Fibroblast of lung (primary cell): ENCODE data around the gene GBF1. TPM values are rescaled to one million over a fixed set of nuclear protein-coding genes. Genes with fewer than 3 reads are reported as not detected.

Experiments used
- DNase-seq, 2 donors: peaks; one replicate each; pipeline versions ENCODE4 v3.0.0 to v3.0.0-alpha.2; 2010; ENCODE audit warnings: low read depth in 2 of 2
- H2AFZ ChIP-seq: 2 replicates; pipeline ENCODE4 v1.5.1; 2012; ENCODE audit warnings: low read length, control low read depth, inconsistent platforms
- H3K27ac ChIP-seq: 2 replicates; pipeline ENCODE4 v1.5.1; 2011; ENCODE audit warnings: low read length, control low read depth; ENCODE audit not compliant: insufficient read depth
- H3K27me3 ChIP-seq: 2 replicates; pipeline ENCODE4 v1.5.1; 2011; ENCODE audit warnings: mild to moderate bottlenecking, low read length; ENCODE audit not compliant: control insufficient read depth, insufficient read depth
- H3K36me3 ChIP-seq: 2 replicates; pipeline ENCODE4 v1.5.1; 2011; ENCODE audit warnings: low read length; ENCODE audit not compliant: control insufficient read depth, insufficient read depth
- H3K4me1 ChIP-seq: 2 replicates; pipeline ENCODE4 v1.5.1; 2011; ENCODE audit warnings: low read length; ENCODE audit not compliant: control insufficient read depth, insufficient read depth; ENCODE audit errors: extremely low read depth
- H3K4me2 ChIP-seq: 2 replicates; pipeline ENCODE4 v1.5.1; 2011; ENCODE audit warnings: low read length, control low read depth; ENCODE audit not compliant: insufficient read depth; ENCODE audit errors: extremely low read depth
- H3K4me3 ChIP-seq, 4 experiments: fragments of 200-600 bp in 1 of 4; sonication (generic) in 1 of 4; replicated peaks in 1 of 4; 2 replicates each; pipeline ENCODE4 v1.5.1; 2011 to 2016; ENCODE audit warnings: low read length in 4 of 4, low read depth in 3 of 4, mild to moderate bottlenecking in 3 of 4, control low read depth in 2 of 4, inconsistent platforms in 1 of 4, mixed read lengths in 1 of 4; ENCODE audit not compliant: insufficient read depth in 1 of 4; ENCODE audit errors: control extremely low read depth in 1 of 4
- H3K79me2 ChIP-seq: 2 replicates; pipeline ENCODE4 v1.5.1; 2012; ENCODE audit warnings: mild to moderate bottlenecking, low read length, inconsistent platforms; ENCODE audit not compliant: control insufficient read depth, insufficient read depth
- H3K9ac ChIP-seq: 2 replicates; pipeline ENCODE4 v1.5.1; 2011; ENCODE audit warnings: mild to moderate bottlenecking, low read length, control low read depth; ENCODE audit not compliant: insufficient read depth
- H3K9me3 ChIP-seq: 2 replicates; pipeline ENCODE4 v1.5.1; 2012; ENCODE audit warnings: low read depth, low read length; ENCODE audit not compliant: control insufficient read depth, insufficient read depth
- H4K20me1 ChIP-seq: 2 replicates; pipeline ENCODE4 v1.5.1; 2011; ENCODE audit warnings: low read length; ENCODE audit not compliant: control insufficient read depth, insufficient read depth; ENCODE audit errors: extremely low read depth
- EZH2 ChIP-seq: IDR thresholded peaks from 2 replicates; pipeline ENCODE4 v1.5.1; 2012; ENCODE audit warnings: low read length, control low read depth, mild to moderate bottlenecking; ENCODE audit errors: missing control alignments
- polyA plus RNA-seq, 2 donors: library from polyadenylated mRNA; depleted of rRNA in 1 of 2; stranded (reverse) in 1 of 2; unstranded in 1 of 2; fragments of >200 nt; gene quantifications; 2 replicates each; pipeline ENCODE4 v1.2.1, GENCODE V29; 2011 to 2012; ENCODE audit warnings: missing spikeins in 1 of 2
- total RNA-seq: library from RNA; depleted of rRNA; stranded (reverse); fragments of >200 nt; gene quantifications from 2 replicates; pipeline ENCODE4 v1.2.1, GENCODE V29; 2014
- TF ChIP-seq, protein P1 (sequence below), 2 donors: IDR thresholded peaks in 1 of 2; conservative IDR thresholded peaks in 1 of 2; 1 replicate in 1 of 2; 2 replicates in 1 of 2; pipeline ENCODE4 v1.5.1; 2011 to 2012; ENCODE audit warnings: low read length in 2 of 2, control low read depth in 1 of 2, inconsistent platforms in 1 of 2, low read depth in 1 of 2, mild to moderate bottlenecking in 1 of 2

The GBF1 gene
- total and polyA plus RNA-seq, 2 donors (not counting 1 experiment from before 2014, with no cell fraction given) = 24.1 to 24.6 TPM

DNA sequence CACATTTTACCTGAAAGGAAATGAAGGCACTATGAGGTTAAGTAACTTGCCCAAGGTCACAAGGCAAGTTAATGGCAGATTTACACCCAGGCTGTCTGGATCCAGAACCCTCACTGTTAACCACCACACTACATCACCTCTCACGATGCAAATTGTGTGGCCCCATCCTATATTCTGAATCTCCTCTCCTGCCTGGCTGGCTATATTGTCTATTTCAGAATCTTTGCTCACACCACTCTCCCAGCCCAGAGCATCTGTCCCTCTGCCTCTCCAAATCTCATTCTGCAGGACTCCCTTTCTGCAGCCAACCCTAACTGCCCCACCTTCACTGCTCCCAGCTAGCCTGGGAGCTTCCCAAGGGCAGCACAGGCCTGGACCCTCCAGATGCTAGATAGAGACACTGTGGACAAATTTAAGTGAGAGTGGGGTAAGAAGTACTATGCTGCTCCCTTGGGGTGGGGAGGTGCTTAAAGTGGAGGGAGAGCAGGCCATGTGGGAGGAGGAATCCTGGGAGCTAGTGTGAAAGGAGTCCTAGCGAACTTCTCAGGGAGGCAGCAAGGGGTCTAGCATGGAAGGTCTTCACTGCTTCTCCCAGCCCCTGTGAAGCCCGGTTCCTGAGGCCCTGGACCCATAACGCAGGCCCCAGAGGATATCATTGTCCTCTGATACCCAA lies 186.3 kb downstream of the GBF1 start:
- H3K27ac ChIP-seq = peak overlapping the region; percentile 71
- DNase-seq = peak; percentile 27 to 51
- H3K9me3 ChIP-seq = no peaks in the 10 kb centered on the region

More for the DNA sequence above, 186.3 kb downstream of the GBF1 start:
- Histone ChIP-seq H3K36me3 (no peaks in the 10 kb centered on the region), H3K9ac (peak overlapping the region; percentile 74), H2AFZ (peak overlapping the region; percentile 76), H3K4me1 (peaks cover 11% of the 10 kb centered on the region), H3K27me3 (no peaks in the 10 kb centered on the region), H3K4me3 (peak overlapping the region; percentile 59 to 86 (median 71)), H3K79me2 (peaks cover 7% of the 10 kb centered on the region), H3K4me2 (peak overlapping the region; percentile 98), H4K20me1 (no peaks in the 10 kb centered on the region)
- TF ChIP-seq EZH2 = no peak
- TF ChIP-seq, protein P1, sequence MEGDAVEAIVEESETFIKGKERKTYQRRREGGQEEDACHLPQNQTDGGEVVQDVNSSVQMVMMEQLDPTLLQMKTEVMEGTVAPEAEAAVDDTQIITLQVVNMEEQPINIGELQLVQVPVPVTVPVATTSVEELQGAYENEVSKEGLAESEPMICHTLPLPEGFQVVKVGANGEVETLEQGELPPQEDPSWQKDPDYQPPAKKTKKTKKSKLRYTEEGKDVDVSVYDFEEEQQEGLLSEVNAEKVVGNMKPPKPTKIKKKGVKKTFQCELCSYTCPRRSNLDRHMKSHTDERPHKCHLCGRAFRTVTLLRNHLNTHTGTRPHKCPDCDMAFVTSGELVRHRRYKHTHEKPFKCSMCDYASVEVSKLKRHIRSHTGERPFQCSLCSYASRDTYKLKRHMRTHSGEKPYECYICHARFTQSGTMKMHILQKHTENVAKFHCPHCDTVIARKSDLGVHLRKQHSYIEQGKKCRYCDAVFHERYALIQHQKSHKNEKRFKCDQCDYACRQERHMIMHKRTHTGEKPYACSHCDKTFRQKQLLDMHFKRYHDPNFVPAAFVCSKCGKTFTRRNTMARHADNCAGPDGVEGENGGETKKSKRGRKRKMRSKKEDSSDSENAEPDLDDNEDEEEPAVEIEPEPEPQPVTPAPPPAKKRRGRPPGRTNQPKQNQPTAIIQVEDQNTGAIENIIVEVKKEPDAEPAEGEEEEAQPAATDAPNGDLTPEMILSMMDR (conservative IDR thresholded peaks at IDR 0.05 in 1 of 2, IDR thresholded peaks at IDR 0.05 in 1 of 2; ENCODE audit: low read depth in 1 of 2, low read length in 2 of 2) = no peak

Other genes starting within 250 kb of the GBF1 start
- gene ARMH3, start 189.4 kb upstream of the GBF1 start, total RNA-seq = 8.5 and 14.5 TPM in 2 replicates
- gene ARMH3, start 189.4 kb upstream of the GBF1 start, polyA plus RNA-seq = 16.4 and 20.5 TPM in 2 replicates
- 28.5 and 30.1 TPM in 2 replicates for gene HPS6, start 180.2 kb upstream of the GBF1 start, total RNA-seq
- gene HPS6, start 180.2 kb upstream of the GBF1 start, polyA plus RNA-seq = 8.0 and 9.4 TPM in 2 replicates
- 39.5 and 45.1 TPM in 2 replicates for gene LDB1, start 125.2 kb upstream of the GBF1 start, total RNA-seq
- 41.6 and 50.6 TPM in 2 replicates for gene LDB1, start 125.2 kb upstream of the GBF1 start, polyA plus RNA-seq
- gene PPRC1, start 112.5 kb upstream of the GBF1 start, total RNA-seq = 9.9 and 10.0 TPM in 2 replicates
- gene PPRC1, start 112.5 kb upstream of the GBF1 start, polyA plus RNA-seq = 13.5 and 21.0 TPM in 2 replicates
- gene NOLC1, start 93.1 kb upstream of the GBF1 start, total RNA-seq = 16.5 and 23.4 TPM in 2 replicates
- gene NOLC1, start 93.1 kb upstream of the GBF1 start, polyA plus RNA-seq = 64.7 and 105 TPM in 2 replicates
- 0.26 and 0.66 TPM in 2 replicates for gene ELOVL3, start 19.2 kb upstream of the GBF1 start, total RNA-seq
- gene ELOVL3, start 19.2 kb upstream of the GBF1 start, polyA plus RNA-seq = 0.24 and 0.27 TPM in 2 replicates
- not detected in 2 replicates for gene PITX3, start 4.0 kb upstream of the GBF1 start, total RNA-seq
- gene PITX3, start 4.0 kb upstream of the GBF1 start, polyA plus RNA-seq = not detected in 2 replicates
- 16.7 and 23.3 TPM in 2 replicates for gene NFKB2, start 150.2 kb downstream of the GBF1 start, total RNA-seq
- 6.8 and 7.6 TPM in 2 replicates for gene NFKB2, start 150.2 kb downstream of the GBF1 start, polyA plus RNA-seq
- 5.3 and 6.9 TPM in 2 replicates for gene PSD, start 173.3 kb downstream of the GBF1 start, total RNA-seq
- 0.07 and 0.30 TPM in 2 replicates for gene PSD, start 173.3 kb downstream of the GBF1 start, polyA plus RNA-seq
- gene FBXL15, start 175.3 kb downstream of the GBF1 start, total RNA-seq = 6.7 and 7.3 TPM in 2 replicates
- 2.2 and 2.8 TPM in 2 replicates for gene FBXL15, start 175.3 kb downstream of the GBF1 start, polyA plus RNA-seq
- 60.8 and 63.2 TPM in 2 replicates for gene CUEDC2, start 187.0 kb downstream of the GBF1 start, total RNA-seq
- gene CUEDC2, start 187.0 kb downstream of the GBF1 start, polyA plus RNA-seq = 62.3 and 66.8 TPM in 2 replicates
- under 0.01 and 0.17 TPM in 2 replicates for gene C10orf95, start 206.0 kb downstream of the GBF1 start, total RNA-seq
- not detected in 2 replicates for gene C10orf95, start 206.0 kb downstream of the GBF1 start, polyA plus RNA-seq